AG10803 (cell line): Measurements from ENCODE around the gene HMX2.

ENCODE experiments used
- DNase-seq: peaks from one replicate; pipeline ENCODE4 v3.0.0; 2010; ENCODE audit warnings: low read depth
- H3K4me3 ChIP-seq: 2 replicates; pipeline ENCODE4 v1.5.1; 2011; ENCODE audit warnings: mild to moderate bottlenecking, low read length, control low read depth
- CTCF ChIP-seq: conservative IDR thresholded peaks from 2 replicates; pipeline ENCODE4 v1.5.1; 2011; ENCODE audit warnings: mild to moderate bottlenecking, low read length, control low read depth, inconsistent platforms

Gene HMX2

GRCh38 chr10:123183724-123184123, 35.8 kb downstream of the HMX2 start:
- DNase-seq, result no peak
- H3K4me3 ChIP-seq, result no peak overlapping the region
- no peak for TF ChIP-seq CTCF

- DNase-seq, result no peak
- no peak overlapping the region for H3K4me3 ChIP-seq
- no peak for TF ChIP-seq CTCF
Observed at GRCh38 chr10:123187781-123188180, 39.8 kb downstream of the HMX2 start.

GRCh38 chr10:123191886-123192285, 44.0 kb downstream of the HMX2 start:
- H3K4me3 ChIP-seq, result no peak overlapping the region
- DNase-seq, result no peak
- TF ChIP-seq CTCF, result no peak

DNA sequence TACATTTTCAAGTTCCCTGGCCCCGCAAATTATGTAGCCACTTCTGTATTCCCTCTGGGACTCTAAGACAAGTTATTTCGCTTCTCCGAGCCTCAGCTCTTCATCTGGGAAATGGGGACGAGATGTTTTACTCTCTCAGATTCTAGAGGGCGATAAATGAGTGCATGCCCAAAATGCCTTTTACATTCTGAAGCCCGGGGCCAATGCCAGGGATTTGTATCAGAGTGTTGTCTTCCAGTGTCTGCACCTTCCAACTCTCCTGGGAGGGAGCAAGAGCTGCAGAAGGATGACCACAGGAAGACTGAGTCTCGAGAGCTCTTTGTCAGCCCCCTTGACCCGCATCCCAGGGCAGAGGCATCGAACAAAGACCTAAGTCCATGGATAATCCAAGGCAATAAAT, 46.1 kb downstream of the HMX2 start:
- no peak for DNase-seq
- H3K4me3 ChIP-seq, result no peak overlapping the region
- no peak for TF ChIP-seq CTCF
